GM19035 (cell line): ENCODE data around the gene UGT1A6.

Source experiments
- ATAC-seq: cut with Tn5 transposase; IDR thresholded peaks from one replicate; pipeline ENCODE4 v1.9.1; 2021; ENCODE audit not compliant: unreplicated experiment

Gene UGT1A6

DNA sequence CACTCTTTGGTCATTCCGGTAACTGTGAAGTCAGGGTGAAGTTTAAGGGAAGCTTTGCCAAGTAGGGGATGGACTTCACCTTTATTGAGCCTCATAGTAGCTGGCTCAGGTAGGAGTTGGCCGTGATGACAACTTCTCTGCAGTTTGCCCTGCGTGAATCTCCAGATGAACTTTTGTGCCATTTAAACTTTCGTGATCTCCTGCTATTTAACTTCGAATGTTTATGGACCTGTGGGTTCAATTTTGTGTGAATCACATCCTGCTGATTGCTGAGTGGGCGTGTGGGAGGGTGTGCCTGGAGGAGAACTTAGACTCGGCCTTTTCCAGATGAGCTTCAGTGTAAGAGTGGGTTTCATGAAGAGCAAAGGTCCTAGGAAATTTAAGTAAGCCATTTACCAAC is 71.6 kb downstream of the UGT1A6 start:
- no peak for ATAC-seq

DNA sequence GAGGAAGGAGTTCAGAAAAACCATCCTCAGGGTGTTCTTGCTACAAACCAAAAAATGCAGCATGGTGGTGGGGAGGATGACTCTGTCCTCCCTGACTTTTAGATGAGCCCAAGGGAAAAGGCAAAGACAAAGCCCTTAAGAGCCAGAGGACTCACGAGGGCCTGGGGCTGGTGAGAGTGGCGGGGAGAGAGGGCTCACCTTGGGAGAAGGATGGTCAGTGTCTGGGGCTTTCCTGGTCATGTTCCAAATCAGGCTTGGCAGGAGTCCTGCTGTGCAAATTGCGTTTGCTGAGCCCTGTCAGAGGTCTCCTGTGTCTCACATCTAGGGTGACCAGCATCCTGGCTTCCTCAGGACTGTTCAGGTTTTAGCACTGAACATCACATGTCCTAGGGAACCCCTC is 72.1 kb downstream of the UGT1A6 start:
- ATAC-seq, result no peak

DNA sequence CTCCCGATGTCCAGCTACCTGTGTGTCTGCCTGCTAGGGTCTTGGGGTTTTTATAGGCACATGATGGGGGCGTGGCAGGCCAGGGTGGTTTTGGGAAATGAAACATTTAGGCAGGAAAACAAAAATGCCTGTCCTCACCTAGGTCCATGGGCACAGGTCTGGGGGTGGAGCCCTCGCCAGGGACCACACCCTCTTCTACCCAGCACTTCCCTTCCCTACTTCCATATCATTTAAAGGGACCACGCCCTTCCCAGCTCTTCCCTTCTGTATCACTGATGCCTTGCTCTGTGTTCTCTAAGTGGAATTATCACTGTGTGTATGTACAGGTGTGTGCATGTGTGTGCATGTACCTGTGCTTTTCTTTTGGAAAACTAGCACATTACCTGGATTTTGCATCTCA is 73.7 kb downstream of the UGT1A6 start:
- no peak for ATAC-seq

DNA sequence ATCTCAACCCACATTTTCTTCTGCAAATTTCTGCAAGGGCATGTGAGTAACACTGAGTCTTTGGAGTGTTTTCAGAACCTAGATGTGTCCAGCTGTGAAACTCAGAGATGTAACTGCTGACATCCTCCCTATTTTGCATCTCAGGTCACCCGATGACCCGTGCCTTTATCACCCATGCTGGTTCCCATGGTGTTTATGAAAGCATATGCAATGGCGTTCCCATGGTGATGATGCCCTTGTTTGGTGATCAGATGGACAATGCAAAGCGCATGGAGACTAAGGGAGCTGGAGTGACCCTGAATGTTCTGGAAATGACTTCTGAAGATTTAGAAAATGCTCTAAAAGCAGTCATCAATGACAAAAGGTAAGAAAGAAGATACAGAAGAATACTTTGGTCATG is 75.4 kb downstream of the UGT1A6 start:
- no peak for ATAC-seq

DNA sequence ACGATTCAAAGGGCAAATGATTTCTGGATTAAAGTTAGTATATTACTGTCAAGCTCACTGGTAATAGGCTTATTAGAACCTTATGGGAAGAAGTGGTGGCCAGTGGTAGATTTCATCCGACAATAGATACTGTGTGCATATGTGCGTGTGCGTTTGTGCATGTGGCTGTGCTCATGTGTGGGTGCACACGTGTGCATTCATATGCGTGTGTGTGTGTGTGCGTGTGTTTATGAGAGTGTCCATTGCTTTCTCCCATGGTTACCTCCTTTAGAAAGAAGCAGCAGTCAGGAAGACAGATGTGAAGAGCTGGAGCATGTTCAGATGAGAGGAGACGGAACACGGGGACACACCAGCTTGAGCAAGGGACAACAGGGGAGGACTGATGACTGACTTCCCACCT is 76.6 kb downstream of the UGT1A6 start:
- no peak for ATAC-seq

DNA sequence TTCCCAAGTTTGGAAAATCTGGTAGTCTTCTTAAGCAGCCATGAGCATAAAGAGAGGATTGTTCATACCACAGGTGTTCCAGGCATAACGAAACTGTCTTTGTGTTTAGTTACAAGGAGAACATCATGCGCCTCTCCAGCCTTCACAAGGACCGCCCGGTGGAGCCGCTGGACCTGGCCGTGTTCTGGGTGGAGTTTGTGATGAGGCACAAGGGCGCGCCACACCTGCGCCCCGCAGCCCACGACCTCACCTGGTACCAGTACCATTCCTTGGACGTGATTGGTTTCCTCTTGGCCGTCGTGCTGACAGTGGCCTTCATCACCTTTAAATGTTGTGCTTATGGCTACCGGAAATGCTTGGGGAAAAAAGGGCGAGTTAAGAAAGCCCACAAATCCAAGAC is 79.5 kb downstream of the UGT1A6 start:
- ATAC-seq, result no peak

DNA sequence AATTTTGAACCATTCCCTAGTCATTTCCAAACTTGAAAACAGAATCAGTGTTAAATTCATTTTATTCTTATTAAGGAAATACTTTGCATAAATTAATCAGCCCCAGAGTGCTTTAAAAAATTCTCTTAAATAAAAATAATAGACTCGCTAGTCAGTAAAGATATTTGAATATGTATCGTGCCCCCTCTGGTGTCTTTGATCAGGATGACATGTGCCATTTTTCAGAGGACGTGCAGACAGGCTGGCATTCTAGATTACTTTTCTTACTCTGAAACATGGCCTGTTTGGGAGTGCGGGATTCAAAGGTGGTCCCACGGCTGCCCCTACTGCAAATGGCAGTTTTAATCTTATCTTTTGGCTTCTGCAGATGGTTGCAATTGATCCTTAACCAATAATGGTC is 79.9 kb downstream of the UGT1A6 start:
- no peak for ATAC-seq

DNA sequence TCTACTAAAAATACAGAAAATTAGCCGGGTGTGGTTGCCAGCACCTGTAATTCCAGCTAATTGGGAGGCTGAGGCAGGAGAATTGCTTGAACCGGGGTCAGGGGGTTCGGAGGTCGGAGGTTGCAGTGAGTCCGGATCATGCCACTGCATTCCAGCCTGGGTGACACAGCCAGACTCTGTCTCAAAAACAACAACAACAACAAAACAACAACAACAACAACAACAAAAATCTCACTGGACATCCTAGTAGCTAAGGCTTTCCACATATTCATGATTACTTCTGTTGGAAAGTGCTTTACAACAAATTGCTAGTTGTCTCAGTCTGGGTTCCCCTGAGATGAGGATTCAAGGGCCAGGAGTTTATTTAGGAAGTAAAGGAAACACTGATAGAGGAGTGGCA is 81.2 kb downstream of the UGT1A6 start:
- ATAC-seq, result no peak

DNA sequence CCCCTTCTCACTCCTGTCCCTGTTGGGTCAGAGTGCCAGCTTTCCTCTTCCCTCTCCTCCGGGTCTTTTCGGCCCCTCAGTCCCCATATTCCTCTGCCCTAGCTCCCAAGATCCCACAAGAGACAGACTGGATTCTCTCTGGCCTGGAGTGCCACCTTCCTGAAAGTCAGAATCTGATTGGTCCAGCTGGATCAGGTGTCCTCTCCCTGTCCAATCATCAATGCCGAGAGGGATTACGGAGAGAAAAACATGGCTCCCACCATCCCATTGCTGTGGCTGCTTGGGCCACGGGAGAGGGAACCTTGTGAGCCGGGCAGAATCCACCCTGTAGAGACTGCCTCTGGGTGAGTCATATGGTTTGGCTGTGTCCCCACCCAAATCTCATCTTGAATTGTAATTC is 82.7 kb downstream of the UGT1A6 start:
- no peak for ATAC-seq

DNA sequence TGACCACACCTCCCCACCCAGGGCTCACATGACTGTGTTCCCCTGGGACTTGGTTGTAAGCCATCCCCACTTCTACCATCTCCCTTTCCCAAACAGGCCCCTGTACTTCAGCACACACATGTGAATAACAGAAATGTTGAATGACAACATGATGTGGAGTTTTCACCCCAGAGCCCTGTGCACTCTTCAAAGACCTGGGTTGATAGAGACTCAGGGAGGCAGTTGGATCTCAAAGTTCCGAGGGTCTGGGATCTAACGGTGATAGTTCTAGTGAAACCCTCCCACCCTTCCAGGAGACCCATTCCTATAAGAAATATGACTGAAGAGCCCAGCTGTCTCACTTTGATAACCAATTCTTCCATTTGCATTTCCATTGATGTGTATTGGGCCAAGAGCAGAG is 85.3 kb downstream of the UGT1A6 start, which contains the start of gene MROH2A:
Gene MROH2A, plus strand, starts transcription at position 301 of the 400 bp plus-strand sequence. CDS start 1,029 bp downstream, outside the sequence.
- no peak for ATAC-seq

DNA sequence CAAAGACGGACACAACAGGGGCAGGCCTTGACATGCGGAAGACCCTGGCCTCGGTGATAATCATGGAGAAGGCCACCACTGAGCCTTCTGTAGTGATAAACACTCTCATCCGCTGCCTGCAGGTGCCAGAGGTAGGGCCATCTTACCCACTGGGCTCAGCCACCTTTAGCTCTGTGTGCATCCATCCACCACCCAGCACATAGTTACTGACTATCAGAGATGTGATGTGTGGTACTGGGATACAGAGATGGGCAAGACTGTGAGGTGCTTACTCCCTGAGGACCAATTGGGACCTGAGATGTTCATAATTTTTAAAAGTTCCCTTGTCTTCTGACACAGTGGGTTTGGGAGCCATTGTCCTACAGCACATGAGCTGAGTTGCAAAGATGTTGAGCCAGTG is 87.0 kb downstream of the UGT1A6 start:
- ATAC-seq, result no peak

DNA sequence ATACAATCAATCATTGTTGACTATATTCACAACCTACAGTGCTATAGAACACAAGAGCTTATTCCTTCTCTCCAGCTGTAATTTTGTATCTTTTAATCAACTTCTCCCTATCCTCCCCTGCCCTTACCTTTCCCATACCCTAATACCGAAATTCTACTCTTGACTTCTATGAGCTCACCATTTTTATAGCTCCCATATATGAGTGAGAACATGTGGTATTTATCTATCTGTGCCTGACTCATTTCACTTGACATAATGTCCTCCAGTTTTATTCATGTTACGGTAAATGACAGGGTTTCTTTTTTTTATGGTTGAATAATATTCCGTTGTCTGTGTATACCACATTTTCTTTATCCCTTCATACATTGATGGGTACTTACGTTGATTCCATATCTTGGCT is 88.1 kb downstream of the UGT1A6 start:
- no peak for ATAC-seq

DNA sequence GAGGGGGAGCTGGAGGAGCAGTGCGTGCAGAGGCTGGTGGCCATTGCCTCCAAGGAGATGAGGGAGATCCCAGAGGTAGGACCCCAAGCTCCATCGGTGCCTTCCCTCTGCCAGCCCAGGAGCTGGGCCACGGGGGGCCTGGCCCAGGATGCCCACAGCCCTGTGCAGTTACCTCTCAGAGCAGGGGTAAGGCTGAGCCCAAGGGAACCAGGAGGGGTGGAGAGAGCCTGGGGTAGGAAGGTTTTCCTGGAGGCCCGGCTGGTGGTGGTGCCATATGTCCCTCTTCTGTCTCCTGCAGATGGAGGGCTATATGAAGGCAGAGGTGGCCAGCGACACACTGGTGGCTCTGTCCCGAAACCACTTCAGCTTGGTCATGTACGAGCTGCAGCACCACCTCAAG is 96.9 kb downstream of the UGT1A6 start:
- no peak for ATAC-seq

DNA sequence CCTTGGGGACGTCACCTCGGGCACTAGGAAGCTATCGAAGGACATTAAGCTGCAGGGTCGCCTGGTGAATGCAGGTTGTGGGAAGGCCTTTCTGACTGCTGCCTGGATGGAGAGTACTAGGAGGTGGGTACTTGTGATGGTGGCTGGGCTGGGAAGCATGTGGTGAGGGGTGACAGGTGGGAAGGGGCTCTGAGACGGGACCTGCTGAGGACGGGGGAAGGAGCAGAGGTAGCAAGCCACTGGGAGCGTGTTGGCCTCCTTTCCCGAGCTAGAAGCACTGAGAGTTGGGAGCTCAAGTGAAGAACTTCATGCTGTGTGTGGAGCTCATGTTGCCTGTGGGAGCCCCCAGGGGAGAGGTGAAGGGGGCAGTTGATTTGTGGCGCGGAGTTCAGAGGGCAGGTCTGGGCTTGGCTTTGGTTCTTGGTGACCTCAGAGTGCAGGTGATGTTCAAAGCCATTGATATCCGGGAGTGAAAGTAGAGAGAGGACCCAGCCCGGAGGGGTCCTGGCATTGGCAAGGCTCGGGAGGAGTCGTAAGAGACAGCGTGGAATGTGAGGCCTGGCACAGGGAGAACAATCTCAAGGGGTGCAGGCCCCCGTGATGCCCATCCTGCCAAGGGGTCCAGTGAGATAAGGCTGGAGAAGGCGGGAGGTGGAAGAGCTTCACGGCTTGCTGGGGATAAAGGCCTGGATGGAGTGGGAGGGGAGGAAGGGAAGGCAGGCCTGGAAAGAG is 98.6 kb downstream of the UGT1A6 start:
- ATAC-seq, result no peak

DNA sequence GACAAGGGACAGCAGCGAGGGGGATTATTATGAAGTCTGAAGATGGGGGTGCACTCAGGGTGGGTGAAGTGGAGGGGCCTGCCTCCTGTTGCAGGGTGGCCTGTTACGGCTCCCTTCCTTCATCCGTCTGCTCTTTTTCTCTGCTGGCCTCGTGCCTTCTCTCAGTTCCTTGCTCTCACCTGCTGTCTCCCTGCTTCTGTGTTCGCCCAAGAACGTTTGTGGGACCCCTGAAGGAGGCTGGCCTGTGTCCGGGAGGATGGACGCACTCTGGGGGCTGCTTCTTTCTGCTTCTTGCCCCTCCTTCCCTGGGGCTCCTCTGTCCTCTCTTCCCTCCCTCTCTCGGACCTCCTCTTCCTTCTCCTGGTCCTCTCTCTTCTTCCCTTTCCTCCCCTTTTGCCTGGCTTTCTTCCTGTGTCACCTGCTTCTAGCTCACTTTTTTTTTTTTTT is 99.2 kb downstream of the UGT1A6 start:
- no peak for ATAC-seq

DNA sequence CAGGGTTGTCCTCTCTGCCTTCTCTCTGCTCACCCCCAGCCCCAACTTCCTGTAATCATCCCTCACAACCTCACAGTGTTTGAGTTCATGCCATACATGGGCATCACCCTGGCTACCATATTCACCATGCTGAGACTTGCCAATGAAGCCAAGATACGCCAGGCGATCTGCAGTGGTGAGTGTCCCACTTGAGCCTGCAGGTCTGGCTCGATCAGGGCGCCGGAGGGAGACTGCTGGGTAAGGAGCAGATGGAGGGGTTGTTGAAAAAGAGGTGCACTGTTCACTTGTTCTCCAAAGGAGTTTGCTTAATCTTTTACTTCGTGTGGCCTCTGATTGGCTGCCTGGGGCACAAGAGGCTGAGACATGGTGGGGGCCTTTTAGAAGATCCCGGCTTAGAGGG is 100.0 kb downstream of the UGT1A6 start:
- ATAC-seq, result no peak

DNA sequence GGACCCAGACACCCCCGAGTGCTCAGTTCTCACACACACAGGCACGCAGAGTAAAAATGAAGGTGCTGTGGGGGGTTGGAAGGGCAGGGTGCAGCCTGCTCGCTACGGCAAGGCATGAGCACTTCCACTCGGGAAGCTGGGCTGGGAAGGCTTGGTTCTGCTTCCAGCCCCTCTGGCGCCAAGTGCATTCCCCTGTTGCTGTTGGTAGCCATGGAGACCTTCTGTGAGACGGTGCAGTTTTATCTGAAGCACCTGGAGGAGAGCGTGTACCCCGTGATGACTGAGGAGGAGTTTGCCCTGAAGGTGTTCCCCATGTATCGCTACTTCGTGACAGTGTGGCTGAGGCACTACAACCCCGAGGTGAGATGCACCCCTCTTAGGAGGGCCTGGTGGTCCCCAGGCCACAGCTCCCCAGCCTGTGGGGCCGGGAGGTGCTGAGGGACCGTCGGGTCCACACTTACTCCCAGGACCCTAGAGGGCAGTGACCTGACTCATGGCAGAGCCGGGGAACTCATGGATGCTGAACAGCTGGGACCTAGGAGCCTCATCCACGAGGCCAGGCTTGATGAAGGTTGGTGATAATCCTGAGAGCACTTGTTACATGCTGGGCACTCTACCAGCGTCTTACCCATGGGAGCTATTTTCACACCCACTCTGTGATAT is 100.9 kb downstream of the UGT1A6 start:
- no peak for ATAC-seq

DNA sequence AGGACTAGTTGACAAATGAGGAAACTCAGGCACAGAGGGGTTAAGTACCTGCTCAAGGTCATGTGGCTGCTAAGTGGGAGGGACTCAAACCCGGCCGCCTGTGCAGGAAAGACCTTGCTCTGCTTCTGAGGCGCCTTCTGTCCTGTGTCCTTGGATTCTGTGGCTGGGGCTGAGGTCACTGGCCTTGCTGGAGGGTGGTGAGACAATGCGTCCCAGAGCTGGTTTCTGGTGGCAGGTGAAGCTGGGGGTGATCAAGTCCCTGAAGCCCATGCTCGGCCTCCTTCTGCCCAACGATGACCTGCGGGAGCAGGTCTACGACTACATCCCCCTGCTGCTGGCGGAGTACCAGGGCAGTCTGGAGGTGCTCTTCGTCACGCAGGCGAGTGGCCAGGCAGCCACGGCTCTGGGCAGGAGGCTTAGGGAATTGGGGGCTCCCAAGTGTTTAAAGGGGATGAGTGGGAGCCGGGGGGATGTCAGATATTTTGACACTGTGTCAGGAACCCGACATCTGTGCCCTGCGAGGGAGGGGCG is 101.5 kb downstream of the UGT1A6 start:
- no peak for ATAC-seq

DNA sequence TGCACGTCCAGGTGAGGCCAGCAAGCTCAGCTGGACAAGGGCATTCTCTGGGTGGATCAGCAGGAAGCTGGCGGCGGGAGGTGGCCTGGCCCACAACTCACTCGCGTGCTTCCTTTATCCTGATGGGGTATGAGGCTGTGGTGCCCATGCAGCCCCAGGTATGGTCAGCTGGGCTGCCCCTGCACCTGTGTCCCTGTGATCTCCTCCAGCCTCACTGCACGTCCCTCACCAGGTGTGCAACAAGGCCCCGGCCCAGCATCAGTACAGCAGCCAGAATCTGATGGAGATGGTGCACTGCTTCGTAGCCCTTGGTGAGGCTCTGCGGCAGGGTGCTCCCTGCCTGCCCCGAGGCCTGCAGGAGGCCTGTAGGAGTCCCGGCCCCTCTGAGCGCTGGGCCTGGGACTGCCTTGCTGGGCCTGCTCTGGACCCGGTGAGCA is 103.1 kb downstream of the UGT1A6 start:
- ATAC-seq, result no peak

DNA sequence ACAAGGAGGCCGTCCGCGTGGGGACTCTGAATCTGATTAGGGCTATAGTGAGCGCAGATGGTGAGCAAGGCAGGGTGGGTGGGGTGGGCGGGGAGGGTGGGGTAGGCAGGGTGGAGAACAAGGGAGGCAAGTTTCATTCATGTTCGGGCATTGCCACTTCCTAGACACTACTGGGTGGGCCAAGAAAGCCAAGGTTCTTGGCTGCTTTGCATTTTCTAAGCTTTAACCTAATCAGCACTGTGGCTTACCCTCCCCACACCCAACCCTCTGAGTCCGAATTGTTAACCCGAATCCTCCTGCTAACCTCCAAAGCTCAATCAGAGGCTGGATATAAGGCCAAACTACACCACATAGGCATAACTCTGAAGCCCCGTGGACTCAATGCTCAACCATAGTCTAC is 103.6 kb downstream of the UGT1A6 start:
- ATAC-seq, result no peak

DNA sequence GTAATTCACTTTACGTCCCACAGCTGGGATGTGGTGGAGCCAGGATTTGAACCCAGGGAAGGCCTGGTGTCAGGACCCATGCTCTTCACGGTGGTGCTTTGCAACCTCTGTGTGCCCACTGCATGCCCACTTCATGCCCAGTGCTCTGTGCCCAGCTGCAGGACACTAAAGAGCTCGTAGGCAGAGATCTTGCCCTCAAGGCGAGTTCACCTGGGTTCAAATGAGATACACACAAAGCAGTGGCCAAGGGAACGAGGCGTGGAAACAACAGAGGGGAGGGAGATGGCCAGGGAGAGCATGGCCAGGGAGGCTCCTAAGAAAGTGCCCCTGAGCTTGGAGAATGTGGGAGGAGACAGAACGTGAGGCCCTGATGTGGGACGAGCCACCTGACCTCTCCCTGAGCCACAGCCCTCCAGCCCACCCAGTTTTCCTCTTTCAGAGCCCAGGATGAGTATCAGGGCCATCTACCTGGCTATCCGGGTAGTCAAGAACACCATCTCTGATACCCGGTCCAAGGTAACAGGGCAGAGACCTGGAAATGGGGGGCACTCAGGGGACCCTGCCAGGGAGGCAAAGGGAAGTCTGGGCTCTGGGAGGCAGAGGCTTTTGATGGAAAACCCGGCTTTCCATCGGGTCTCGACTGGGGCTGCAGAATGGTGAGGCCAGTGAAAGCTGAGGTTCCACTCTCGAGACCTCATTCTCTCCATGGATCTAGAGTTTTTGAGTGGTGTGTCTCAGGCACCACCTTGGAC is 105.8 kb downstream of the UGT1A6 start:
- ATAC-seq, result no peak
